BJ (cell line): ENCODE results near the gene GABRB1. TPM values are rescaled to one million over a fixed set of nuclear protein-coding genes. Genes with fewer than 3 reads are reported as not detected.

Experiments
- CTCF ChIA-PET: fragments of 350-600 bp; formaldehyde crosslinking; extraction: SDS; loops from one replicate; lab custom pipeline; 2021; ENCODE audit warnings: antibody characterized with exemption, inconsistent platforms; lab: Yijun Ruan, JAX
- POLR2A ChIA-PET: fragments of 300-600 bp; sonication (Branson Sonifier 250); formaldehyde crosslinking; extraction: SDS; loops from one replicate; lab custom pipeline; 2021; ENCODE audit warnings: antibody characterized with exemption; lab: Charles Lee
- DNase-seq: peaks from one replicate; pipeline ENCODE4 v3.0.0-alpha.2; 2011; ENCODE audit warnings: low read depth
- H3K27me3 ChIP-seq: 2 replicates; pipeline ENCODE4 v1.6.0; 2011; ENCODE audit warnings: low read length; ENCODE audit not compliant: control insufficient read depth, insufficient read depth
- H3K36me3 ChIP-seq: 2 replicates; pipeline ENCODE4 v1.5.1; 2011; ENCODE audit warnings: low read length; ENCODE audit not compliant: control insufficient read depth, insufficient read depth
- H3K4me3 ChIP-seq: 2 replicates; pipeline ENCODE4 v1.5.1; 2011; ENCODE audit warnings: low read depth, mild to moderate bottlenecking, control low read depth, low read length
- CTCF ChIP-seq: IDR thresholded peaks from 2 replicates; pipeline ENCODE4 v1.5.1; 2011; ENCODE audit warnings: low read depth, mild to moderate bottlenecking, control low read depth, inconsistent platforms, low read length, moderate library complexity; ENCODE audit not compliant: insufficient read depth
- polyA plus RNA-seq: library from polyadenylated mRNA; depleted of rRNA; stranded (reverse); fragments of >200 nt; gene quantifications from 2 replicates; pipeline ENCODE4 v1.2.3, GENCODE V29; 2011

The GABRB1 gene
- polyA plus RNA-seq, 1 experiment = not detected

DNA sequence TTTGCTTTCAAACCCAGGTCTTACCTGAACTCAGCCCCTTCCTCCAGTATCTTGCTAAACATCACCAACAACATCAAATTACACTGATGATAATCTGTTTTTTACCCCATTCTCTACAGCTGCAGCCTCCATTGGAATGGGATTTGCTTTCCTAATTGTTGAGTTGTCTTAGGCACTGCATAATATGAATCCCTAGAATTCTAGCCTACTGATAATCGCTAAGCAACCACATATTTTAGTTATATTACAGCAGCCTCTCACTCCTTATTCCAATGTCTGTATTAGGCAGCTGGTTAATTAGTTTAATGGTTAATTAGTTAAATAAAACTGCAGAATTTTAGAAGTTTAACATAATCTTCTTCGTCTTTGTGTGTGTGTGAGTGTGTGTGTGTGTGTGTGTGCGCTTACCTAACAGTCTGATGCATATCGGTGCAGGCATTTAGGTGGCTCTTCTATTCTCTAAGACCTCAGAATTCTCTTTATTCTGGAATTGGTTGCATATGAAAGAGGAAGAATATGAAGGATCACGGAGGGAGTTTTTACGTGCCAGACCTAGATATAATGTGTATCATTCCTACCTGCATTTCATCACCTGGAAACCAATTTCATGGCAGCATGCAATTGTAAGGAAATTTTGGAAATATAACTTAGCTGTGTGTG is 437.5 kb downstream of the GABRB1 start:
- TF ChIP-seq CTCF = no peak
- Histone ChIP-seq H3K27me3 (no peaks in the 10 kb centered on the region), H3K36me3 (no peaks in the 10 kb centered on the region), H3K4me3 (no peak overlapping the region)
- ChIA-PET CTCF (no interaction called here), POLR2A (no interaction called here)
- DNase-seq = no peak

DNA sequence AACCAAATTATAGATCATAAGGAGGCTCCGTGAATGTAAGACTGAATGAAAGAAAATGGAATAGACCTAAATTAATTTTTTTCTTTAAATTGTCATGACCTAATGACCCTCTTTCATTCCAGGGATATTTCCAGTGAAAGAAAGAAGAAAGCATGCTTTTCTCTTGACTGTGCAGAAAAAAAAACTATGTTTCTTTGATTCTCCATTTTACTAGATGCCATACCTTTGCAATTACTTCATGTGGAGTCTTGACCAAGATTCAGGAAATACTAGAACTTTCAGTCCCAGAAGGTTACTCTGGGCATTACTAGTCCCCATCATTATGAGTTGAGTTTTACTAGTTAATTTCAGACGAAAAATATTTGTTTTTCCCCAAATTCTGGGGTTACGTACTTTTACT is 438.6 kb downstream of the GABRB1 start:
- CTCF ChIA-PET = no interaction called here
- no peak for TF ChIP-seq CTCF
- Histone ChIP-seq H3K27me3 (no peaks in the 10 kb centered on the region), H3K4me3 (no peak overlapping the region), H3K36me3 (no peaks in the 10 kb centered on the region)
- no peak for DNase-seq
- POLR2A ChIA-PET = no interaction called here

GRCh38 chr4:47471064-47471463 is 439.7 kb downstream of the GABRB1 start:
- no peak for TF ChIP-seq CTCF
- Histone ChIP-seq H3K36me3 (no peaks in the 10 kb centered on the region), H3K4me3 (no peak overlapping the region), H3K27me3 (no peaks in the 10 kb centered on the region)
- ChIA-PET POLR2A (interaction anchor here (0.6 kb wide), 1 partner anchor 27 kb away, joined by 3 read pairs; no protein-coding TSS in a partner anchor), CTCF (interaction anchor here (1.2 to 3.0 kb wide), 3 partner anchors 10 to 92 kb away, joined by 3 to 10 read pairs (median 5); no protein-coding TSS in a partner anchor)
- DNase-seq = no peak

GRCh38 chr4:47471591-47471990 is 440.2 kb downstream of the GABRB1 start:
- POLR2A ChIA-PET = interaction anchor here (0.6 kb wide), 1 partner anchor 1186 kb away, joined by 3 read pairs; no protein-coding TSS in a partner anchor
- DNase-seq = no peak
- Histone ChIP-seq H3K36me3 (no peaks in the 10 kb centered on the region), H3K27me3 (no peaks in the 10 kb centered on the region), H3K4me3 (no peak overlapping the region)
- CTCF ChIA-PET = interaction anchor here (1.2 to 3.0 kb wide), 3 partner anchors 9 to 92 kb away, joined by 3 to 10 read pairs (median 5); no protein-coding TSS in a partner anchor
- no peak for TF ChIP-seq CTCF

GRCh38 chr4:47473141-47473750 is 441.9 kb downstream of the GABRB1 start:
- Histone ChIP-seq H3K36me3 (no peaks in the 10 kb centered on the region), H3K4me3 (no peak overlapping the region), H3K27me3 (no peaks in the 10 kb centered on the region)
- ChIA-PET POLR2A (no interaction called here), CTCF (interaction anchor here (2.0 to 3.0 kb wide), 2 partner anchors 8 to 10 kb away, joined by 5 to 10 read pairs; no protein-coding TSS in a partner anchor)
- DNase-seq = no peak
- TF ChIP-seq CTCF = no peak
